Caco-2 (cell line): ENCODE measurements around the gene DSCAM. TPM values are rescaled to one million over a fixed set of nuclear protein-coding genes. Genes with fewer than 3 reads are reported as not detected.

ENCODE experiments used
- BruUV-seq: library from RNA; stranded (reverse); fragments of 400-500 nt; replicated peaks from 2 replicates; lab custom pipeline; 2021; lab: Mats Ljungman, UMichigan
- CTCF ChIA-PET: fragments of 300-600 bp; sonication (Branson Sonifier 250); formaldehyde crosslinking; loops from one replicate; lab custom pipeline; 2022; ENCODE audit warnings: antibody characterized with exemption; lab: Charles Lee
- POLR2A ChIA-PET: fragments of 300-600 bp; sonication (Branson Sonifier 250); formaldehyde crosslinking; loops from one replicate; lab custom pipeline; 2022; ENCODE audit warnings: antibody characterized with exemption; lab: Charles Lee
- DNase-seq, 2 experiments: peaks; one replicate each; pipeline versions ENCODE4 v3.0.0 to v3.0.0-alpha.2; 2020 to 2022
- H3K27me3 ChIP-seq: replicated peaks from 2 replicates; pipeline ENCODE4 v1.6.0; 2011; ENCODE audit warnings: low read length; ENCODE audit not compliant: control insufficient read depth, insufficient read depth
- H3K36me3 ChIP-seq: 2 replicates; pipeline ENCODE4 v1.5.1; 2011; ENCODE audit warnings: low read length; ENCODE audit not compliant: control insufficient read depth, insufficient read depth
- H3K4me1 ChIP-seq: fragments of 250-450 bp; sonication (Bioruptor Pico); 2 replicates; pipeline ENCODE4 v1.5.1; 2020; ENCODE audit warnings: mild to moderate bottlenecking
- H3K4me3 ChIP-seq: 2 replicates; pipeline ENCODE4 v1.5.1; 2011; ENCODE audit warnings: low read depth, mild to moderate bottlenecking, control low read depth, low read length
- H3K9me3 ChIP-seq: fragments of 250-450 bp; sonication (Bioruptor Pico); 2 replicates; pipeline ENCODE4 v1.5.1; 2020; ENCODE audit warnings: mild to moderate bottlenecking, moderate library complexity
- H3K27ac Mint-ChIP-seq: one replicate; pipeline ENCODE4 v1.8.0; 2022; ENCODE audit warnings: mixed read lengths; ENCODE audit not compliant: unreplicated experiment
- H3K27me3 Mint-ChIP-seq: one replicate; pipeline ENCODE4 v1.8.0; 2022; ENCODE audit warnings: mixed read lengths; ENCODE audit not compliant: insufficient read depth, unreplicated experiment
- H3K36me3 Mint-ChIP-seq: one replicate; pipeline ENCODE4 v1.8.0; 2022; ENCODE audit warnings: mild to moderate bottlenecking, mixed read lengths; ENCODE audit not compliant: insufficient read depth, unreplicated experiment
- H3K4me1 Mint-ChIP-seq: one replicate; pipeline ENCODE4 v1.8.0; 2022; ENCODE audit warnings: low read depth, mixed read lengths; ENCODE audit not compliant: unreplicated experiment
- H3K4me3 Mint-ChIP-seq: one replicate; pipeline ENCODE4 v1.8.0; 2022; ENCODE audit warnings: mild to moderate bottlenecking, moderate library complexity, mixed read lengths; ENCODE audit not compliant: unreplicated experiment
- H3K9me3 Mint-ChIP-seq: one replicate; pipeline ENCODE4 v1.8.0; 2022; ENCODE audit warnings: mixed read lengths; ENCODE audit not compliant: unreplicated experiment
- intact Hi-C: fragments of 100-400 bp; cut with micrococcal nuclease; formaldehyde crosslinking; loops from one replicate; pipeline ENCODE4 v1.10.0; 2022; ENCODE audit not compliant: unreplicated experiment
- total RNA-seq: library from RNA; stranded (reverse); gene quantifications from 2 replicates; pipeline ENCODE4 v1.2.3, GENCODE V29; 2022
- TF ChIP-seq, protein P1 (sequence below), 2 experiments: fragments of 200-600 bp in 1 of 2; IDR thresholded peaks; 1 replicate in 1 of 2; 2 replicates in 1 of 2; pipeline versions ENCODE4 v1.5.1 to v1.8.0; 2011 to 2022; ENCODE audit warnings: antibody characterized with exemption in 1 of 2, control low read depth in 1 of 2, inconsistent platforms in 1 of 2, low read depth in 1 of 2, low read length in 1 of 2, mild to moderate bottlenecking in 1 of 2, moderate library complexity in 1 of 2; ENCODE audit not compliant: insufficient read depth in 1 of 2, severe bottlenecking in 1 of 2, unreplicated experiment in 1 of 2

DSCAM gene
- total RNA-seq, 1 experiment from 2014 or later = not detected

DNA sequence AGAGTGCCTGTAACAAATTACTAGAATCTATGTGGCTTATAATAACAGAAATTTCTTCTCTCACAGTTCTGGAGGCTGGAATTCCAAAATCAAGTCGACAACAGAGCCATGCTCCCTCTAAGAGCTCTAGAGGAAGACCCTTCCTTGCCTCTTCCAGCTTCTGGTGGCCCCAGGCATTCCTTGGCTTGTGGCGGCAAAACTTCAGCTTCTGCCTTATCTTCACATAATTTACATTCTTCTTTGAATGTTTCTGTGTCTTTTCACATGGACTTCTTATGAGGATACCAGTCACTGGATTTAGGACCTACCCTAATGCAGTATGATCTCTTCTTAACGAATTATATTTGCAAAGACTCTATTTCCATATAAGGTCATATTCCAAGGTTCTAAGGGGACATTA, 655.3 kb downstream of the DSCAM start:
- Histone ChIP-seq H3K9me3 (no peaks in the 10 kb centered on the region), H3K4me1 (no peaks in the 10 kb centered on the region), H3K36me3 (no peaks in the 10 kb centered on the region), H3K4me3 (no peak overlapping the region), H3K27me3 (no peaks in the 10 kb centered on the region)
- CTCF ChIA-PET = no interaction called here
- H3K27ac Mint-ChIP-seq = no peak overlapping the region
- H3K36me3 Mint-ChIP-seq = no peaks in the 10 kb centered on the region
- TF ChIP-seq, protein P1, sequence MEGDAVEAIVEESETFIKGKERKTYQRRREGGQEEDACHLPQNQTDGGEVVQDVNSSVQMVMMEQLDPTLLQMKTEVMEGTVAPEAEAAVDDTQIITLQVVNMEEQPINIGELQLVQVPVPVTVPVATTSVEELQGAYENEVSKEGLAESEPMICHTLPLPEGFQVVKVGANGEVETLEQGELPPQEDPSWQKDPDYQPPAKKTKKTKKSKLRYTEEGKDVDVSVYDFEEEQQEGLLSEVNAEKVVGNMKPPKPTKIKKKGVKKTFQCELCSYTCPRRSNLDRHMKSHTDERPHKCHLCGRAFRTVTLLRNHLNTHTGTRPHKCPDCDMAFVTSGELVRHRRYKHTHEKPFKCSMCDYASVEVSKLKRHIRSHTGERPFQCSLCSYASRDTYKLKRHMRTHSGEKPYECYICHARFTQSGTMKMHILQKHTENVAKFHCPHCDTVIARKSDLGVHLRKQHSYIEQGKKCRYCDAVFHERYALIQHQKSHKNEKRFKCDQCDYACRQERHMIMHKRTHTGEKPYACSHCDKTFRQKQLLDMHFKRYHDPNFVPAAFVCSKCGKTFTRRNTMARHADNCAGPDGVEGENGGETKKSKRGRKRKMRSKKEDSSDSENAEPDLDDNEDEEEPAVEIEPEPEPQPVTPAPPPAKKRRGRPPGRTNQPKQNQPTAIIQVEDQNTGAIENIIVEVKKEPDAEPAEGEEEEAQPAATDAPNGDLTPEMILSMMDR (IDR thresholded peaks at IDR 0.05; ENCODE audit: insufficient read depth in 1 of 2, low read depth in 1 of 2, low read length in 1 of 2, severe bottlenecking in 1 of 2, unreplicated experiment in 1 of 2) = no peak
- H3K4me1 Mint-ChIP-seq = no peaks in the 10 kb centered on the region
- H3K9me3 Mint-ChIP-seq = peaks cover 12% of the 10 kb centered on the region
- intact Hi-C loops = no loop called here
- H3K4me3 Mint-ChIP-seq = no peak overlapping the region
- POLR2A ChIA-PET = no interaction called here
- DNase-seq = no peak
- no TSS peak for BruUV-seq
- peaks cover 3% of the 10 kb centered on the region for H3K27me3 Mint-ChIP-seq

DNA sequence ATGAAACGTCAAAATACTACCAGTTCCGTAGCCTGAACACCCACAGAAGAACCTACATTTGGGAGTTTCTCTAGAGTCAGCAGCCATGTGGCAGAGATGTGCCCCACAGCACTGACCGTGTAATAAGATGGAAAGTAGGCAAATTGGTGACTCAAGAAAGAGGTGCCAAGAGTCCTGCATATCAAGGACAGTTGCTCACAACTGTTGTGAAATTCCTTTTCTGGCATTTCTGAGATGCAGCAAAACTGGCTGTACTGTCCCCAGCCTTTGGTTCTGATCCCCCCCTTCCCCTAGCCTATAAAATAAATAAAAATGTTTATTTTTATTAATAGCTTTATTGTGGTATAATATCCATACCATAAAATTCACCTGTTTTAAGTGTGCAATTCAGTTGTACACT, 655.8 kb downstream of the DSCAM start:
- Histone ChIP-seq H3K27me3 (no peaks in the 10 kb centered on the region), H3K9me3 (no peaks in the 10 kb centered on the region), H3K36me3 (no peaks in the 10 kb centered on the region), H3K4me3 (no peak overlapping the region), H3K4me1 (no peaks in the 10 kb centered on the region)
- H3K36me3 Mint-ChIP-seq = no peaks in the 10 kb centered on the region
- CTCF ChIA-PET = no interaction called here
- no peaks in the 10 kb centered on the region for H3K4me1 Mint-ChIP-seq
- TF ChIP-seq, protein P1 (IDR thresholded peaks at IDR 0.05; ENCODE audit: insufficient read depth in 1 of 2, low read depth in 1 of 2, low read length in 1 of 2, severe bottlenecking in 1 of 2, unreplicated experiment in 1 of 2) = no peak
- POLR2A ChIA-PET = no interaction called here
- DNase-seq = no peak
- H3K4me3 Mint-ChIP-seq = no peak overlapping the region
- H3K27me3 Mint-ChIP-seq = peaks cover 3% of the 10 kb centered on the region
- H3K9me3 Mint-ChIP-seq = peaks cover 12% of the 10 kb centered on the region
- no TSS peak for BruUV-seq
- intact Hi-C loops = no loop called here
- H3K27ac Mint-ChIP-seq = no peak overlapping the region

DNA sequence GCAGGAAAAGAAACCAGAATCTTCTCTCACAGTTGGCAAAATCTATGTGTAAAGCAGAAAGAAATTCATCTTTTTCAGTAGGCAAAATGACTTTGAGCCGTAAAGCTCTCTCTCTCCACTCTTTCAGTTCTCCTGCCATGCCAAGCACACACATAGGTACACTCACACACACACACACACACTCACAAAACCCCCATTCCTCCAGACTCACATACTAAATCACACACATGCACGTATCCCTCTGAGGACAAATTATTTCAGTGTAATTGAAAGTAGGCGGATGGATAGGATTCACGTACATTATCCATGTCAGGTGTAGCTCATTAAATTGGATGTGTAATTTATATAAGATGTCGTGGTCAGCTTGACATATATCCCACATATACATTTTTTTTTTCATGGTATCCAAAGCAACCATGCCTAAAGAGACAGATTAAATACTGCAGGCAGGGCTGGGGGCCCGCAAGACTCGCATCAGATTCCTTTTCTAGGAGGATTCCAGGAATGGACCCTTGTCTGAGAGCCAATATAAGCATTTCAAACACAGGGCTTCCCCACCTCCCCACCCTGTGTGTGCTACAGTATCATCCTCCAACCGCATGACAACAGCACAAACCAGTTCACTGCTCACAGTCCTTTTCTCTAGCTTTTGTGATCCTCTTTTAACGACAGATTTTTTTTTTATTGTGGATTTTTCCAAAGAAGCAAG, 658.9 kb downstream of the DSCAM start:
- no peak overlapping the region for H3K27ac Mint-ChIP-seq
- CTCF ChIA-PET = no interaction called here

More for the DNA sequence above, 658.9 kb downstream of the DSCAM start:
- BruUV-seq = no TSS peak
- intact Hi-C loops = no loop called here
- Histone ChIP-seq H3K27me3 (no peaks in the 10 kb centered on the region), H3K36me3 (no peaks in the 10 kb centered on the region), H3K4me3 (no peak overlapping the region), H3K4me1 (no peaks in the 10 kb centered on the region), H3K9me3 (no peaks in the 10 kb centered on the region)
- TF ChIP-seq, protein P1 (IDR thresholded peaks at IDR 0.05; ENCODE audit: insufficient read depth in 1 of 2, low read depth in 1 of 2, low read length in 1 of 2, severe bottlenecking in 1 of 2, unreplicated experiment in 1 of 2) = no peak
- H3K27me3 Mint-ChIP-seq = peaks cover 3% of the 10 kb centered on the region
- H3K4me1 Mint-ChIP-seq = no peaks in the 10 kb centered on the region
- no peaks in the 10 kb centered on the region for H3K36me3 Mint-ChIP-seq
- POLR2A ChIA-PET = no interaction called here
- H3K4me3 Mint-ChIP-seq = no peak overlapping the region
- peaks cover 12% of the 10 kb centered on the region for H3K9me3 Mint-ChIP-seq
- DNase-seq = no peak
